ENCODE measurements around the gene CREBL2.
"Not testable (repeated sequence)": the region's sequence is repeated elsewhere in the genome, so short reads cannot be mapped to it uniquely, and the experiment has no call there.

DNA sequence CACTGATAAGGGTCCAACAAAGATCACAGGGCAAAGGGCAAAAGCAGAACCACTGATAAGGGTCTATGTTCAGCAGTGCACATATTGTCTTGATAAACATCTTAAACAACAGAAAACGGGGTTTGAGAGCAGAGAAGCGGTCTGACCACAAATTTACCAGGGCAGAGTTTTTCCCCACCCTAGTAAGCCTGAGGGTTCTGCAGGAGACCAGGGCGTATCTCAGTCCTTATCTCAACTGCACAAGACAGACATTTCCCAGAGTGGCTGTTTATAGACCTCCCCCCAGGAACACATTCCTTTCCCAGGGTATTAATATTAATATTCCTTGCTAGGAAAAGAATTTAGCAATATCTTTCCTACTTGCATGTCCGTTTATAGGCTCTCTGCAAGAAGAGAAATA lies 28.3 kb downstream of the CREBL2 start:
- TF ChIP-seq POLR2A, POLR2AphosphoS5 (IDR thresholded peaks at IDR 0.05): not testable (repeated sequence)
- TF ChIP-seq, protein P1, sequence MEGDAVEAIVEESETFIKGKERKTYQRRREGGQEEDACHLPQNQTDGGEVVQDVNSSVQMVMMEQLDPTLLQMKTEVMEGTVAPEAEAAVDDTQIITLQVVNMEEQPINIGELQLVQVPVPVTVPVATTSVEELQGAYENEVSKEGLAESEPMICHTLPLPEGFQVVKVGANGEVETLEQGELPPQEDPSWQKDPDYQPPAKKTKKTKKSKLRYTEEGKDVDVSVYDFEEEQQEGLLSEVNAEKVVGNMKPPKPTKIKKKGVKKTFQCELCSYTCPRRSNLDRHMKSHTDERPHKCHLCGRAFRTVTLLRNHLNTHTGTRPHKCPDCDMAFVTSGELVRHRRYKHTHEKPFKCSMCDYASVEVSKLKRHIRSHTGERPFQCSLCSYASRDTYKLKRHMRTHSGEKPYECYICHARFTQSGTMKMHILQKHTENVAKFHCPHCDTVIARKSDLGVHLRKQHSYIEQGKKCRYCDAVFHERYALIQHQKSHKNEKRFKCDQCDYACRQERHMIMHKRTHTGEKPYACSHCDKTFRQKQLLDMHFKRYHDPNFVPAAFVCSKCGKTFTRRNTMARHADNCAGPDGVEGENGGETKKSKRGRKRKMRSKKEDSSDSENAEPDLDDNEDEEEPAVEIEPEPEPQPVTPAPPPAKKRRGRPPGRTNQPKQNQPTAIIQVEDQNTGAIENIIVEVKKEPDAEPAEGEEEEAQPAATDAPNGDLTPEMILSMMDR (IDR thresholded peaks at IDR 0.05) = not testable (repeated sequence)
